Osteoblast (primary cell): ENCODE measurements around the gene DRD1. TPM values are rescaled to one million over a fixed set of nuclear protein-coding genes. Genes with fewer than 3 reads are reported as not detected.

Experiments used
- DNase-seq: peaks from one replicate; pipeline ENCODE4 v3.0.0; 2011; ENCODE audit warnings: low spot score, mixed read lengths; ENCODE audit not compliant: insufficient read length; ENCODE audit errors: missing footprints
- H2AFZ ChIP-seq: 2 replicates; pipeline ENCODE4 v1.6.0; 2011; ENCODE audit warnings: mild to moderate bottlenecking, low read length
- H3K27ac ChIP-seq: 2 replicates; pipeline ENCODE4 v1.5.1; 2011; ENCODE audit warnings: mild to moderate bottlenecking, low read depth, low read length, moderate library complexity
- H3K27me3 ChIP-seq: 2 replicates; pipeline ENCODE4 v1.6.0; 2012; ENCODE audit warnings: mild to moderate bottlenecking, control low read depth, inconsistent platforms, low read length, moderate library complexity; ENCODE audit not compliant: insufficient read depth
- H3K36me3 ChIP-seq: 2 replicates; pipeline ENCODE4 v1.5.1; 2011; ENCODE audit warnings: mild to moderate bottlenecking, low read length, control low read depth, moderate library complexity; ENCODE audit not compliant: insufficient read depth
- H3K4me1 ChIP-seq: 2 replicates; pipeline ENCODE4 v1.5.1; 2011; ENCODE audit warnings: mild to moderate bottlenecking, low read length, control low read depth, moderate library complexity; ENCODE audit not compliant: insufficient read depth
- H3K4me2 ChIP-seq: 2 replicates; pipeline ENCODE4 v1.6.0; 2011; ENCODE audit warnings: mild to moderate bottlenecking, low read length; ENCODE audit not compliant: insufficient read depth
- H3K4me3 ChIP-seq: fragments of 200-600 bp; sonication (generic); 3 replicates; pipeline ENCODE4 v1.5.1; 2012; ENCODE audit warnings: mild to moderate bottlenecking, low read length, inconsistent platforms; ENCODE audit not compliant: insufficient read depth
- H3K79me2 ChIP-seq: 2 replicates; pipeline ENCODE4 v1.6.0; 2012; ENCODE audit warnings: mild to moderate bottlenecking, low read length, control low read depth, inconsistent platforms; ENCODE audit not compliant: insufficient read depth
- H3K9me3 ChIP-seq: 2 replicates; pipeline ENCODE4 v1.5.1; 2011; ENCODE audit warnings: low read depth, low read length, control low read depth
- H4K20me1 ChIP-seq: 2 replicates; pipeline ENCODE4 v1.6.0; 2012; ENCODE audit warnings: mild to moderate bottlenecking, low read length, control low read depth; ENCODE audit not compliant: insufficient read depth
- CTCF ChIP-seq: IDR thresholded peaks from 2 replicates; pipeline ENCODE4 v1.5.1; 2011; ENCODE audit warnings: mild to moderate bottlenecking, low read depth, low read length, moderate library complexity; ENCODE audit errors: extremely low read depth
- total RNA-seq: library from RNA; depleted of rRNA; stranded (reverse); fragments of >200 nt; gene quantifications from 2 replicates; pipeline ENCODE4 v1.2.3, GENCODE V29; 2012

DRD1 gene
- total RNA-seq, 1 donor: under 0.01 TPM

- no peak overlapping the region for H3K4me3 ChIP-seq
- H3K27ac ChIP-seq: no peak overlapping the region
- TF ChIP-seq CTCF: no peak
- no peak overlapping the region for H2AFZ ChIP-seq
- no peaks in the 10 kb centered on the region for H3K36me3 ChIP-seq
- no peaks in the 10 kb centered on the region for H4K20me1 ChIP-seq
- DNase-seq: no peak
- H3K4me2 ChIP-seq: no peak overlapping the region
- H3K4me1 ChIP-seq: no peaks in the 10 kb centered on the region
- no peaks in the 10 kb centered on the region for H3K9me3 ChIP-seq
- H3K79me2 ChIP-seq: no peaks in the 10 kb centered on the region
- H3K27me3 ChIP-seq: peaks cover 13% of the 10 kb centered on the region
Measured at GRCh38 chr5:175471628-175472027, 27.6 kb upstream of the DRD1 start.

GRCh38 chr5:175471196-175471595, 27.2 kb upstream of the DRD1 start:
- TF ChIP-seq CTCF: no peak
- Histone ChIP-seq H3K27ac (no peak overlapping the region), H3K4me2 (no peak overlapping the region), H3K36me3 (no peaks in the 10 kb centered on the region), H2AFZ (no peak overlapping the region), H3K9me3 (no peaks in the 10 kb centered on the region), H3K4me1 (no peaks in the 10 kb centered on the region), H3K79me2 (no peaks in the 10 kb centered on the region), H4K20me1 (no peaks in the 10 kb centered on the region), H3K27me3 (peaks cover 13% of the 10 kb centered on the region), H3K4me3 (no peak overlapping the region)
- DNase-seq: no peak

GRCh38 chr5:175470781-175471180, 26.8 kb upstream of the DRD1 start:
- Histone ChIP-seq H3K79me2 (no peaks in the 10 kb centered on the region), H3K4me1 (no peaks in the 10 kb centered on the region), H3K27ac (no peak overlapping the region), H3K4me3 (no peak overlapping the region), H3K27me3 (peaks cover 13% of the 10 kb centered on the region), H3K9me3 (no peaks in the 10 kb centered on the region), H2AFZ (no peak overlapping the region), H3K4me2 (no peak overlapping the region), H3K36me3 (no peaks in the 10 kb centered on the region), H4K20me1 (no peaks in the 10 kb centered on the region)
- no peak for DNase-seq
- no peak for TF ChIP-seq CTCF

- no peak overlapping the region for H3K4me2 ChIP-seq
- H3K4me3 ChIP-seq: no peak overlapping the region
- no peaks in the 10 kb centered on the region for H3K4me1 ChIP-seq
- no peaks in the 10 kb centered on the region for H3K36me3 ChIP-seq
- H3K9me3 ChIP-seq: no peaks in the 10 kb centered on the region
- TF ChIP-seq CTCF: no peak
- no peak overlapping the region for H2AFZ ChIP-seq
- H4K20me1 ChIP-seq: no peaks in the 10 kb centered on the region
- no peaks in the 10 kb centered on the region for H3K79me2 ChIP-seq
- DNase-seq: no peak
- H3K27ac ChIP-seq: no peak overlapping the region
- peaks cover 13% of the 10 kb centered on the region for H3K27me3 ChIP-seq
Measured at GRCh38 chr5:175469916-175470315, 25.9 kb upstream of the DRD1 start.
